IMR-90 (cell line): ENCODE data around the gene EMX1. TPM values are rescaled to one million over a fixed set of nuclear protein-coding genes. Genes with fewer than 3 reads are reported as not detected.
"Not testable (repeated sequence)": the region's sequence is repeated elsewhere in the genome, so short reads cannot be mapped to it uniquely, and the experiment has no call there.

ENCODE experiments used
- ATAC-seq: fragments of 200-7000 bp; cut with Tn5 transposase; 2 replicates; pipeline ENCODE4 v1.9.1; 2020; ENCODE audit warnings: low read depth, mild to moderate bottlenecking, moderate library complexity
- BruUV-seq: library from RNA; stranded (reverse); fragments of 400-500 nt; replicated peaks from 2 replicates; lab custom pipeline; 2021; lab: Mats Ljungman, UMichigan
- CTCF ChIA-PET: fragments of 300-600 bp; formaldehyde crosslinking; extraction: SDS; loops from one replicate; lab custom pipeline; 2021; ENCODE audit warnings: antibody characterized with exemption; lab: Yijun Ruan, JAX
- POLR2A ChIA-PET: fragments of 300-600 bp; sonication (Branson Sonifier 250); formaldehyde crosslinking; loops from one replicate; lab custom pipeline; 2022; ENCODE audit warnings: antibody characterized with exemption; ENCODE audit not compliant: unreplicated experiment; lab: Charles Lee
- DNase-seq: peaks from one replicate; pipeline ENCODE4 v3.0.0; 2013
- H2AFZ ChIP-seq: replicated peaks from 2 replicates; pipeline ENCODE3; 2013; ENCODE audit warnings: low read length, mild to moderate bottlenecking; ENCODE audit not compliant: poor library complexity
- H2AK5ac ChIP-seq: 2 replicates; pipeline ENCODE4 v1.6.1; 2013; ENCODE audit warnings: low read depth, low read length, inconsistent platforms
- H2AK9ac ChIP-seq: replicated peaks from 2 replicates; pipeline ENCODE3; 2013; ENCODE audit warnings: mild to moderate bottlenecking, low read depth, low read length, moderate library complexity; ENCODE audit not compliant: poor library complexity
- H2BK120ac ChIP-seq: 2 replicates; pipeline ENCODE4 v1.6.1; 2013; ENCODE audit warnings: low read depth, low read length, inconsistent platforms
- H2BK15ac ChIP-seq: 3 replicates; pipeline ENCODE4 v1.6.1; 2013; ENCODE audit warnings: low read depth, low read length, inconsistent platforms
- H2BK20ac ChIP-seq: 2 replicates; pipeline ENCODE4 v1.6.1; 2013; ENCODE audit warnings: low read depth, mild to moderate bottlenecking, inconsistent platforms, low read length, moderate library complexity
- H2BK5ac ChIP-seq: 2 replicates; pipeline ENCODE4 v1.6.1; 2013; ENCODE audit warnings: mild to moderate bottlenecking, low read depth, low read length, inconsistent platforms; ENCODE audit not compliant: poor library complexity, severe bottlenecking
- H3K14ac ChIP-seq: replicated peaks from 2 replicates; pipeline ENCODE4 v1.6.1; 2013; ENCODE audit warnings: low read depth, low read length, inconsistent platforms
- H3K18ac ChIP-seq: 2 replicates; pipeline ENCODE4 v1.6.1; 2013; ENCODE audit warnings: low read depth, low read length, control low read depth
- H3K23ac ChIP-seq: 2 replicates; pipeline ENCODE4 v1.6.1; 2013; ENCODE audit warnings: low read depth, low read length, inconsistent platforms
- H3K27ac ChIP-seq: 2 replicates; pipeline ENCODE4 v1.5.1; 2013; ENCODE audit warnings: mild to moderate bottlenecking, control low read depth, low read length; ENCODE audit not compliant: insufficient read depth
- H3K27me3 ChIP-seq: 2 replicates; pipeline ENCODE4 v1.6.1; 2013; ENCODE audit warnings: low read length; ENCODE audit not compliant: control insufficient read depth, insufficient read depth
- H3K36me3 ChIP-seq: 2 replicates; pipeline ENCODE4 v1.6.1; 2013; ENCODE audit warnings: low read length, mixed read lengths; ENCODE audit not compliant: control insufficient read depth, insufficient read depth
- H3K4ac ChIP-seq: 2 replicates; pipeline ENCODE4 v1.6.1; 2013; ENCODE audit warnings: low read depth, low read length, inconsistent platforms
- H3K4me1 ChIP-seq: 2 replicates; pipeline ENCODE4 v1.6.1; 2013; ENCODE audit warnings: low read length, mixed read lengths; ENCODE audit not compliant: control insufficient read depth, insufficient read depth
- H3K4me2 ChIP-seq: 2 replicates; pipeline ENCODE4 v1.6.1; 2013; ENCODE audit warnings: low read depth, mild to moderate bottlenecking, control low read depth, low read length, moderate library complexity
- H3K4me3 ChIP-seq: 2 replicates; pipeline ENCODE4 v1.5.1; 2013; ENCODE audit warnings: low read depth, mild to moderate bottlenecking, control low read depth, low read length, moderate library complexity; ENCODE audit not compliant: insufficient read depth
- H3K56ac ChIP-seq: 2 replicates; pipeline ENCODE4 v1.6.1; 2013; ENCODE audit warnings: low read length, inconsistent platforms; ENCODE audit not compliant: insufficient read depth; ENCODE audit errors: extremely low read depth
- H3K79me1 ChIP-seq, 2 experiments: 2 replicates each; pipeline ENCODE4 v1.6.1; 2013; ENCODE audit warnings: low read length in 2 of 2, inconsistent platforms in 1 of 2, low read depth in 1 of 2
- H3K9ac ChIP-seq: 2 replicates; pipeline ENCODE4 v1.6.1; 2013; ENCODE audit warnings: low read depth, low read length, control low read depth
- H3K9me1 ChIP-seq: 2 replicates; pipeline ENCODE4 v1.6.1; 2013; ENCODE audit warnings: low read length, inconsistent platforms; ENCODE audit not compliant: insufficient read depth
- H3K9me3 ChIP-seq: 2 replicates; pipeline ENCODE4 v1.6.1; 2013; ENCODE audit warnings: low read length; ENCODE audit not compliant: control insufficient read depth, insufficient read depth
- H4K20me1 ChIP-seq: 2 replicates; pipeline ENCODE4 v1.6.1; 2013; ENCODE audit warnings: low read length, inconsistent platforms; ENCODE audit not compliant: insufficient read depth
- H4K5ac ChIP-seq: 2 replicates; pipeline ENCODE4 v1.6.1; 2013; ENCODE audit warnings: mild to moderate bottlenecking, low read depth, low read length, control low read depth
- H4K8ac ChIP-seq, 2 experiments: 2 replicates each; pipeline ENCODE4 v1.6.1; 2013; ENCODE audit warnings: low read depth in 2 of 2, low read length in 2 of 2, control low read depth in 1 of 2, inconsistent platforms in 1 of 2
- H4K91ac ChIP-seq: 2 replicates; pipeline ENCODE4 v1.6.1; 2013; ENCODE audit warnings: low read depth, low read length, inconsistent platforms; ENCODE audit not compliant: insufficient read depth
- CHD1 ChIP-seq: IDR thresholded peaks from 2 replicates; pipeline ENCODE4 v1.6.1; 2012; ENCODE audit warnings: low read depth, low read length, improper control_type of control experiment
- MAFK ChIP-seq: IDR thresholded peaks from 2 replicates; pipeline ENCODE4 v1.6.1; 2012; ENCODE audit warnings: low read depth, low read length, improper control_type of control experiment
- SMC3 ChIP-seq: fragments of 150-350 bp; IDR thresholded peaks from 2 replicates; pipeline ENCODE4 v1.6.1; 2016; ENCODE audit warnings: low read depth, mild to moderate bottlenecking, antibody characterized with exemption, low read length, moderate library complexity
- WGBS, 2 experiments: methylation state at CpG; one replicate each; pipeline versions ENCODE4 v1.1.5 to v1.1.7; 2013; ENCODE audit warnings: missing lambda C conversion rate in 2 of 2; ENCODE audit not compliant: insufficient read length in 1 of 2; ENCODE audit errors: extremely low coverage in 2 of 2; 5-methylcytosine and 5-hydroxymethylcytosine counted together
- dilution Hi-C: fragments of 300-500 bp; cut with HindIII; formaldehyde crosslinking; loops from one replicate; pipeline ENCODE4 v1.14.3; 2018; ENCODE audit warnings: low sequenced_read_pairs; ENCODE audit not compliant: unreplicated experiment
- in situ Hi-C: fragments of 300-500 bp; cut with MboI; formaldehyde crosslinking; loops from 3 replicates; pipeline ENCODE4 v1.14.3; 2019; ENCODE audit warnings: low sequenced_read_pairs, inconsistent platforms, mixed read lengths
- intact Hi-C: fragments of 100-400 bp; cut with micrococcal nuclease; formaldehyde crosslinking; loops from 2 replicates; pipeline ENCODE4 v1.10.0; 2022
- polyA plus RNA-seq, 3 experiments: library from polyadenylated mRNA; depleted of rRNA; stranded (reverse); fragments of >200 nt; gene quantifications; 2 replicates each; pipeline ENCODE4 v1.2.3, GENCODE V29; 2012; ENCODE audit warnings: low replicate concordance in 1 of 3
- total RNA-seq: library from RNA; depleted of rRNA; stranded (reverse); fragments of >200 nt; gene quantifications from 2 replicates; pipeline ENCODE4 v1.2.3, GENCODE V29; 2012
- TF ChIP-seq, protein P1 (sequence below): fragments of 150-350 bp; IDR thresholded peaks from 2 replicates; pipeline ENCODE4 v1.6.1; 2017; ENCODE audit warnings: mild to moderate bottlenecking, antibody characterized with exemption, low read length, low read depth

The EMX1 gene
- total and polyA plus RNA-seq, 2 of the 4 experiments (the other 2 are of a cell fraction), result not detected

DNA sequence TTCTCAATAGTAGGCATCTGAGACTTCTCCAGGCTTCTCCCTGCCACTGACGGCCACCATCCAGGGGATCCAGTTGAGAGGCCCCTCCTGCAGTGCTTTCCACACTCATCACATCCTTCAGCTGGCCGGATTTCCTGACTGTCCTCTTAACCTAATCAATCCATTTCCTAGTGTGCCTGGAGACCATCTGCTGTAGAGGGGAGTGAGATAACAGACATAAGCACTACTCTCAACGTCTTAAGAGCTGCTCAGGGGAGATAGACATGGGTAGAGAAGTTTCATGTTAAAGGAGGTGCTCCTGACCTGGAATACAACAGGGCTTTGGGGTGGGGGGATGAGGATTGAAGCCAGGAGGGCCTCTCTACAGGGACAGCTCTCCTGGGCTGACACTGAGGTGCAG, 15.9 kb upstream of the EMX1 start:
- dilution Hi-C loops (no loop called here), in situ Hi-C loops (no loop called here), intact Hi-C loops (no loop called here)
- ATAC-seq, result no peak
- H3K9me1 ChIP-seq, result no peaks in the 10 kb centered on the region
- H3K36me3 ChIP-seq, result no peaks in the 10 kb centered on the region
- no peaks in the 10 kb centered on the region for H3K79me1 ChIP-seq
- no peak overlapping the region for H2BK20ac ChIP-seq
- ChIA-PET CTCF (no interaction called here), POLR2A (no interaction called here)
- H3K14ac ChIP-seq, result no peak overlapping the region
- H3K4ac ChIP-seq, result no peak overlapping the region
- H2AK9ac ChIP-seq, result no peak overlapping the region
- no peak overlapping the region for H3K27ac ChIP-seq
- no peak overlapping the region for H3K4me3 ChIP-seq
- H3K18ac ChIP-seq, result no peak overlapping the region
- H4K91ac ChIP-seq, result no peak overlapping the region
- H2AFZ ChIP-seq, result no peak overlapping the region
- no peak overlapping the region for H2AK5ac ChIP-seq
- H4K20me1 ChIP-seq, result no peaks in the 10 kb centered on the region
- H3K23ac ChIP-seq, result no peak overlapping the region
- H4K5ac ChIP-seq, result no peak overlapping the region
- no peak overlapping the region for H3K56ac ChIP-seq
- no peak overlapping the region for H4K8ac ChIP-seq
- no peaks in the 10 kb centered on the region; the same call in 1 of the 2 replicates for H3K9me3 ChIP-seq
- BruUV-seq, result no TSS peak
- H3K4me2 ChIP-seq, result no peak overlapping the region
- TF ChIP-seq MAFK (no peak), CHD1 (no peak), SMC3 (no peak)
- TF ChIP-seq, protein P1, sequence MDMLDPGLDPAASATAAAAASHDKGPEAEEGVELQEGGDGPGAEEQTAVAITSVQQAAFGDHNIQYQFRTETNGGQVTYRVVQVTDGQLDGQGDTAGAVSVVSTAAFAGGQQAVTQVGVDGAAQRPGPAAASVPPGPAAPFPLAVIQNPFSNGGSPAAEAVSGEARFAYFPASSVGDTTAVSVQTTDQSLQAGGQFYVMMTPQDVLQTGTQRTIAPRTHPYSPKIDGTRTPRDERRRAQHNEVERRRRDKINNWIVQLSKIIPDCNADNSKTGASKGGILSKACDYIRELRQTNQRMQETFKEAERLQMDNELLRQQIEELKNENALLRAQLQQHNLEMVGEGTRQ, result no peak
- H2BK5ac ChIP-seq, result no peak overlapping the region
- H2BK15ac ChIP-seq, result no peak overlapping the region
- H3K9ac ChIP-seq, result no peak overlapping the region
- no peak overlapping the region for H2BK120ac ChIP-seq
- no peaks in the 10 kb centered on the region for H3K4me1 ChIP-seq
- DNase-seq, result no peak
- WGBS, 2 experiments, result no CpG with 5 or more reads among the region's 3 CpGs
- peaks cover 68% of the 10 kb centered on the region for H3K27me3 ChIP-seq

DNA sequence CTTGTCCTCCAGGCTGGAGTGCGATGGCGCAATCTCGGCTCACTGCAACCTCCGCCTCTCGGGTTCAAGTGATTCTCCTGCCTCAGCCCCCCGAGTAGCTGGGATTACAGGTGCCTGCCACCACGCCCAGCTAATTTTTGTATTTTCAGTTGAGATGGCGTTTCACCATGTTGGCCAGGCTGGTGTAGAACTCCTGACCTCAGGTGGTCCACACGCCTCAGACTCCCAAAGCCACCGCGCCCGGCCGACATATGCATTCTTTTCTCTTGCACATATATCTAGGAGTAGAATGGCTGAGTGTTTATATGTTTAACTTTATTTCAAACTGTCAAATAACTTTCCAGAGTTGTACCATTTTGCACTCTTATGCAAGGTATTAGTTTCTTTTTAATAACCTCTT, 9.9 kb upstream of the EMX1 start:
- H2BK15ac ChIP-seq, H3K9me3 ChIP-seq, DNase-seq, H3K4me2 ChIP-seq, ATAC-seq, in situ Hi-C loops, POLR2A ChIA-PET, H3K9me1 ChIP-seq, H3K4ac ChIP-seq, H3K36me3 ChIP-seq, H2AFZ ChIP-seq, H2AK5ac ChIP-seq, H4K5ac ChIP-seq, H4K8ac ChIP-seq, H3K23ac ChIP-seq, H4K20me1 ChIP-seq, H3K14ac ChIP-seq, H2BK5ac ChIP-seq, H2AK9ac ChIP-seq, H3K79me1 ChIP-seq, H2BK20ac ChIP-seq, intact Hi-C loops, H3K4me1 ChIP-seq, H3K9ac ChIP-seq, H3K56ac ChIP-seq, H4K91ac ChIP-seq, H3K4me3 ChIP-seq, BruUV-seq, H2BK120ac ChIP-seq, dilution Hi-C loops, H3K18ac ChIP-seq, H3K27ac ChIP-seq: not testable (repeated sequence)
- H3K27me3 ChIP-seq, result peaks cover 61% of the 10 kb centered on the region
- WGBS, 2 experiments, result no CpG with 5 or more reads among the region's 13 CpGs
- CTCF ChIA-PET, result interaction anchor here (0.6 kb wide), 1 partner anchor 459 kb away, joined by 5 read pairs; no protein-coding TSS in a partner anchor
